Adipocyte (in vitro differentiated cells): ENCODE data around the gene LYZL1.
"Not testable (repeated sequence)": the region's sequence is repeated elsewhere in the genome, so short reads cannot be mapped to it uniquely, and the experiment has no call there.

ENCODE experiments used
- DNase-seq: peaks from one replicate; pipeline ENCODE4 v3.0.0-alpha.2; 2015; ENCODE audit warnings: low read depth
- H3K27me3 ChIP-seq: replicated peaks from 2 replicates; pipeline ENCODE4 v1.7.0; 2013; ENCODE audit warnings: mild to moderate bottlenecking, low read length, moderate library complexity; ENCODE audit not compliant: control insufficient read depth, insufficient read depth
- H3K36me3 ChIP-seq: 2 replicates; pipeline ENCODE4 v1.7.0; 2013; ENCODE audit warnings: low read length, mild to moderate bottlenecking, moderate library complexity; ENCODE audit not compliant: control insufficient read depth, insufficient read depth, severe bottlenecking
- H3K4me1 ChIP-seq: 2 replicates; pipeline ENCODE4 v1.7.0; 2013; ENCODE audit warnings: mild to moderate bottlenecking, low read length, moderate library complexity; ENCODE audit not compliant: control insufficient read depth, insufficient read depth
- H3K4me3 ChIP-seq: 2 replicates; pipeline ENCODE4 v1.7.0; 2013; ENCODE audit warnings: mild to moderate bottlenecking, low read length, moderate library complexity
- H3K9ac ChIP-seq: 2 replicates; pipeline ENCODE4 v1.7.0; 2013; ENCODE audit warnings: mild to moderate bottlenecking, low read length, moderate library complexity
- H3K9me3 ChIP-seq: 2 replicates; pipeline ENCODE4 v1.7.0; 2013; ENCODE audit warnings: mild to moderate bottlenecking, low read length, moderate library complexity; ENCODE audit not compliant: control insufficient read depth

LYZL1 gene

GRCh38 chr10:29309465-29309864, 20.6 kb downstream of the LYZL1 start:
- DNase-seq: no peak
- peaks cover 5% of the 10 kb centered on the region for H3K4me1 ChIP-seq
- no peaks in the 10 kb centered on the region for H3K36me3 ChIP-seq
- no peak overlapping the region for H3K9ac ChIP-seq
- H3K4me3 ChIP-seq: no peak overlapping the region
- no peaks in the 10 kb centered on the region for H3K27me3 ChIP-seq
- no peaks in the 10 kb centered on the region for H3K9me3 ChIP-seq

DNA sequence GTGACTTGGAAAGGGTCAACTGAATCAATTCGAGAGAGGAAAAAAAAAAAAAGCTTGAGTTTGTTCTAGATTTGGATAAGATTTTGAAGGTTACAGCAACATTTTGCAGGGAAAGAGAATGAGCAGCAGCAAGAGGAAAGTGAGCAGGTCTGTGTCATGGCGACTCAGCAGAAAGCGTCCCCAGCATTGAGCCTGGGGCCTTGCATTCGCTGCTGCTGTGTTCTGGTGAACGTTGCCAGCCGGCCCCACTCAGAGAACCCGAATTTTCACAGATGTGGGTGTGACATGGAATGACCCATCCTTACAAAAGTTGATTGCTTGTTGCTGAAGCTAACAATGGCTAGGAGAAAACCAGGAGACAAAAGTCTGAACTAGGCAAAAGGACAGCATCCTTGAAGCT, 21.6 kb downstream of the LYZL1 start:
- peak; percentile 23 for DNase-seq
- H3K4me1 ChIP-seq: not testable (repeated sequence)

GRCh38 chr10:29313071-29313470, 24.2 kb downstream of the LYZL1 start:
- H3K4me1 ChIP-seq: no peaks in the 10 kb centered on the region
- no peak for DNase-seq
- no peak overlapping the region for H3K4me3 ChIP-seq
- no peaks in the 10 kb centered on the region for H3K9me3 ChIP-seq
- H3K36me3 ChIP-seq: no peaks in the 10 kb centered on the region
- H3K9ac ChIP-seq: no peak overlapping the region
- H3K27me3 ChIP-seq: no peaks in the 10 kb centered on the region

More for the DNA sequence above, 21.6 kb downstream of the LYZL1 start:
- not testable (repeated sequence) for H3K9me3 ChIP-seq, H3K27me3 ChIP-seq, H3K9ac ChIP-seq, H3K36me3 ChIP-seq, H3K4me3 ChIP-seq

- H3K4me1 ChIP-seq: peaks cover 7% of the 10 kb centered on the region
- H3K9me3 ChIP-seq: no peaks in the 10 kb centered on the region
- DNase-seq: no peak
- H3K4me3 ChIP-seq: no peak overlapping the region
- H3K36me3 ChIP-seq: no peaks in the 10 kb centered on the region
- H3K27me3 ChIP-seq: peaks cover 6% of the 10 kb centered on the region
- no peak overlapping the region for H3K9ac ChIP-seq
Observed at GRCh38 chr10:29314726-29315125, 25.9 kb downstream of the LYZL1 start.

DNA sequence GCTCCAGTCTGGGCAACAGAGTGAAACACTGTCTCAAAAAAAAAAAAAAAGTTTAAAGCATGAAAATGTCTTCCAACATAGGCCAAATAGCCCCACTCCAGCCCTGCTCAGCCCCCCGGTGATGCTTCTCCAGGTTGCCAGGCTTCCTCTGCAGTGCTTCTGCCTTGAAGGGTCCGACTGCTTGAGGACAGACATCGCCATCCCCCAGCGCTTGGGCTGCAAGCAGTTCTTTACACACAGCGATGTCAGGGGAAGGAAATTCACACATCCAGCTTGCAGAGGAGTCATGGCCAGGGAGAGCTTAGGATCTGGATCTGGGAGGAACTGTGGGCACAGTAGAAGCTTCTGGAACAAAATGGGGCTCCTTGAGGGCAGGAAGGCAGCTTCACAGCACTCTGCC, 26.9 kb downstream of the LYZL1 start:
- no peak for DNase-seq
- H3K9ac ChIP-seq: no peak overlapping the region

DNA sequence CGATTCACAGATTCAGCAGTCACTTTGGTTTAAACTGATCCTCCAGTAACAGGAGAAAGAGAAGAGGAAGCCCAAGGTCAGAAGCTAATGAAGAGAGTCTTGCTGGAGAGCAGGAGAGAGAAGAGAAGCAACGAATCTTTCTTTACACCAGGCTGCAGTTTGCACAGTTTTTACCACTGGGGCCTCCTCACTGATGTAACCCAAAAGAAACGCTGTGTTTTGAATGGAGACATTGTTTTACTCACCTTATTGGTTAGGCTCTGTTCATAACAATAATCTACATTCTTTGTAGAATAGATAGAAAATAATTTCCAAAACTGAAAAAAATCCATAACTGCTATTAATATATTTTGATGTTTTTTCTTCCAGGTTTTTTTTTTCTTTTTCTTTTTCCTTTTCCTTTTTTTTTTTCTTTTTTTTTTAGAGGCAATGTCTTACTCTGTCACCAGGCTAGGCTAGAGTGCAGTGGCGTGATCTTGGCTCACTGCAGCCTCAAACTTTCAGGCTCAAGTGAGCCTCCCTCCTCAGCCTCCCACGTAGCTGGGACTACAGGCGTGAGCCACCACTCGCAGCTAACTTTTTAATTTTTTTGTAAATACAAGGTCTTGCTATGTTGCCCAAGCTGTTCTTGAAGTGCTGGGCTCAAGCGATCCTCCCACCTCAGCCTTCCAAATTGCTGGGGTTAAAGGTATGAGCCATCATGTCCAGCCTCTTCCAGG, 27.6 kb downstream of the LYZL1 start:
- no peaks in the 10 kb centered on the region for H3K9me3 ChIP-seq
- H3K4me1 ChIP-seq: peaks cover 7% of the 10 kb centered on the region
- peaks cover 7% of the 10 kb centered on the region for H3K27me3 ChIP-seq
- no peak overlapping the region for H3K9ac ChIP-seq
- H3K36me3 ChIP-seq: no peaks in the 10 kb centered on the region
- H3K4me3 ChIP-seq: no peak overlapping the region
- DNase-seq: no peak

More for the DNA sequence above, 26.9 kb downstream of the LYZL1 start:
- Histone ChIP-seq H3K9me3 (no peaks in the 10 kb centered on the region), H3K4me1 (peaks cover 7% of the 10 kb centered on the region), H3K36me3 (no peaks in the 10 kb centered on the region), H3K27me3 (peaks cover 7% of the 10 kb centered on the region), H3K4me3 (no peak overlapping the region)

- H3K4me1 ChIP-seq: peaks cover 7% of the 10 kb centered on the region
- H3K36me3 ChIP-seq: no peaks in the 10 kb centered on the region
- H3K9me3 ChIP-seq: no peaks in the 10 kb centered on the region
- DNase-seq: no peak
- peaks cover 7% of the 10 kb centered on the region for H3K27me3 ChIP-seq
- no peak overlapping the region for H3K9ac ChIP-seq
- no peak overlapping the region for H3K4me3 ChIP-seq
Observed at GRCh38 chr10:29317027-29317420, 28.2 kb downstream of the LYZL1 start.

DNA sequence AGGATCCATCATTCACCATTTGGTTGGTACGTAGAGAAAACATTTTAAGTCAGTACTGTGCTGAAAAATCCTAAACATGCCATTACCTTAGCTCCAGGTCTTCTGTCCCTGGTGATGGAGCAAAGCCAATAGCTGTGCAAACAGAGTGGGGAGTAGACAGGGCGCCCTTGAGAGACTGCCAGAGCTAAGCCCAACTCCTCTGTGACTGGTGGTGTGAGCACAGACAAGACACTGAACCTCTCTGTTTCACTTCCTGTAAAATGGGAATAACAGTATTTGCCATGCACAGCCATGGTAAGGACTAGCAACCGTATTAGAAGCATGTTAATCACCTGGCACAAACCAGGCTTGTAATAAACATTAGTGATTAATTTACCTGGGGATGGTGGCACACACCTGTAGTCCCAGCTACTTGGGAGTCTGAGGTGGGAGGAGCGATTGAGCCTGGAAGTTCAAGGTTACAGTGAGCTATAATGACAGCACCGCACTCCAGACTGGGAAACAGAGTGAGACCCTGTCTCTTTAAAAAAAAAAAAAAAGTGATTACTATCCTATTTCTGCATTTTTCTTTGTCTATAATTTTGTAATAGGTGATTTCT, 28.7 kb downstream of the LYZL1 start:
- no peaks in the 10 kb centered on the region for H3K36me3 ChIP-seq
- no peak overlapping the region for H3K9ac ChIP-seq
- H3K4me3 ChIP-seq: no peak overlapping the region
- H3K4me1 ChIP-seq: peaks cover 7% of the 10 kb centered on the region
- no peak for DNase-seq
- peaks cover 7% of the 10 kb centered on the region for H3K27me3 ChIP-seq
- no peaks in the 10 kb centered on the region for H3K9me3 ChIP-seq

DNA sequence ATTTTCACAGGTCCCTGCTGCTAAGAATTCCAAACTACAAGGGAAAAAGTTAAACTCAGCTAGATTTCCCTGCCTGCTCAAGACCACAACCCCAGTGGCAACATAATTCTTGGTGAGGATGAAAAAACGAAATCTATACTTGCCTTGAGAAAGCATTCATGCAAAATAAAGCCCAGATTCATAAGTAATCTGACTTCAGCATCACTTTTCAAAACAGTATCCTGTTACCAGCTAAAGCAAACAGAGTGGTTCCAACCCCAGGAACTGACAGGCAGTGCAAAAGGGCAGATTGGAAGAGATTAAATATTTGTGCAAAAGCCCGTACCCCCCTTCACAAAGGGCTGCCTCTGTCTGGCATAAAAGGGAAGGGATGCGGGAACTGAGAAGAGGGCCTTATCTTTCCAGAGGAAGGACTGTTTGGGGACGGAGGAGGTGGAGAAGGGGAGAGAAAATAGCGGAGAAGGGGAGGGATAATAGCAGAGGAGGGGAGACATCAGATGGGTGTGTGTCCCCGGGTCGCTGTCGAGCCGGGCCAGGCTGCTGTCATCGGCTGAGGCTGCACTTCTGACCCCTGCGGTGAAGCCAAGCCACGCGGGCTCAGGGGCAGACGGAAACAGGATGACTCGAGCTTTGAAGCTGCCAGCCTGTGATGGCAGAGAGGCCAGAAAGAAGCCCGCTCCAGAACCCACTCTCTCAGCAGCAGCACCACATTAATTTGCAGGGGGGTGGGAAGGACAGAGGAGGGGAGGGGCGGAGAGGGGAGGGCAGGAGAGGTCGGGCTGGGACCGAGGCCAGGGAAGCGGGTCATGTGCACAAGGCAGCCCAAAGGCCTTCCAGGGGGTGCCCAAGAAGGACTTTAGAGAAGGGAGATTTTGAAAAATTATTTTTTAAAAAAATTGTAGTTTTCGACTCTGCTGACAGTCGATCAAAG, 29.5 kb downstream of the LYZL1 start:
- not testable (repeated sequence) for H3K9me3 ChIP-seq, H3K27me3 ChIP-seq, H3K4me3 ChIP-seq, H3K36me3 ChIP-seq, H3K4me1 ChIP-seq, H3K9ac ChIP-seq
- peak; percentile 62 for DNase-seq

DNA sequence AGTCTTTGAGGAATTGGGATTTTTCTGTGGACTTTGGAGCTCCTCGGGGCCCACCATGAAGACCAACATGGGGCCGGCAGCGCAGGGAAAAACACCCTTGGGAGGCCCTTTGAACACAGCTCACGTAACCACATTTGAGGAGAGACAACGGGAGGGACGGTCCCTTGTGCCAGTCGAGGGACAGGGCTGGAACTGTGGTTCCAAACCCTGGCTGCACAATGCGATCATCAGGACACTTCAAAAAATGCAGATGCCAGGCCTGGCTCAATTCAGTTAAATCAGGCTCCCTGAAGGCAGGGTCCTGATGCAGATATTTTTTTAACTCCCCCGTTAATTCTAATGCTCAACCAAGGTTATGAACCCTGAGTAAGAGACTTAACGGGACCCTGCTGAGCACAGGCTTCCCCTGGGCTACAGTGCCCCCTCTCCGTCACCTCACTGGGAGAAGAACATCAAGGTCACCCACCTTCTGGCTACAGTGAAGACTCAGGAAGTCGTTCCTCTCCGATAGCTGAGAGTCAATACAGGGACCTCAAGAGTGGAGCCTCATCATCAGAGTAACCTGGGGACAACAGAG, 30.4 kb downstream of the LYZL1 start:
- no peak for DNase-seq
- Histone ChIP-seq H3K27me3 (peaks cover 7% of the 10 kb centered on the region), H3K4me1 (peaks cover 7% of the 10 kb centered on the region), H3K36me3 (no peaks in the 10 kb centered on the region), H3K9me3 (no peaks in the 10 kb centered on the region), H3K9ac (no peak overlapping the region), H3K4me3 (no peak overlapping the region)

DNA sequence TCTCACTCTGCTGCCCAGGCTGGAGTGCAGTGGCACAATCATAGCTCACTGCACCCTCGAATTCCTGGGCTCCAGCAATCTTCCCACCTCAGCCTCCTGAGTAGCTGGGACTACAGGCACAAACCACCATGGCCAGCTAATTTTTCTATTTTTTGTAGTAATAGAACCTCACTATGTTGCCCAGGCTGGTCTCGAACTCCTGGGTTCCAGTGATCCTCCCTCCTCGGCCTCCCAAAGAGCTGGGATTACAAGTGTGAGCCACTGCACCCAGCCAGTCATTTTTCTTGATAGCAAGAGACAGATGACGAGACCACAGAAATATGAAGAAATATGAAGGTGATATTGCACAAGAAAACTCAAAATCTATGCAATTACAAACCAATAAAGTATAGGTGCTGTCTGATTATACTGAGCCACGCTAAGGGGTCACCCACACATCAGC, 31.8 kb downstream of the LYZL1 start:
- H3K9me3 ChIP-seq, H3K9ac ChIP-seq, H3K4me3 ChIP-seq, DNase-seq, H3K36me3 ChIP-seq, H3K27me3 ChIP-seq, H3K4me1 ChIP-seq: not testable (repeated sequence)
